Measurements from ENCODE around the gene DDR1. TPM values are rescaled to one million over a fixed set of nuclear protein-coding genes. Genes with fewer than 3 reads are reported as not detected.
"Not testable (repeated sequence)": the region's sequence is repeated elsewhere in the genome, so short reads cannot be mapped to it uniquely, and the experiment has no call there.

Gene DDR1
- total RNA-seq, 2 experiments from 2014 or later, result 6.5 to 6.6 TPM

DNA sequence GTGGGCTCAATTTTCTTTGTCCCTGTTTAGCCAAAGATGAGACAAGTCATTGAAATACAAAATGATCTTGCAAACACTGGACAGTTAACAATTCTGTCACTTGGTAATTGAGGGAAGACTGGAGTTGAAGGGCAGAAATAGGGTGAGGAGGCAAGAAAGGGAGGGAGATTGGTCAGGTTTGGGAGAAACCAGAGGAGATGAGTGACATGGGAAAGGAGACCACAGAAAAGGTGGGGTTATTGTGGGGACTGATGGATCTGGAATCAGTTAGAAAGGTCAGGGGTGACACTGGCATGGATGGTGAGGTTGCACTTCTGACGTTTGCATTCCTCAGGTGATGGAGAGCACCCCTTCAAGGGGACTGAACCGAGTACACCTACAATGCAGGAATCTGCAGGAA is 24.4 kb downstream of the DDR1 start:
- ChIA-PET POLR2A (interaction anchor here (1.4 kb wide), 1 partner anchor 291 kb away, joined by 4 read pairs; the partner anchor contains the start of genes MRPS18B and PPP1R10), CTCF (no interaction called here)
- DNase-seq (no peak), ATAC-seq (ENCODE audit: poor library complexity) (no peak)
- TF ChIP-seq, protein P1, sequence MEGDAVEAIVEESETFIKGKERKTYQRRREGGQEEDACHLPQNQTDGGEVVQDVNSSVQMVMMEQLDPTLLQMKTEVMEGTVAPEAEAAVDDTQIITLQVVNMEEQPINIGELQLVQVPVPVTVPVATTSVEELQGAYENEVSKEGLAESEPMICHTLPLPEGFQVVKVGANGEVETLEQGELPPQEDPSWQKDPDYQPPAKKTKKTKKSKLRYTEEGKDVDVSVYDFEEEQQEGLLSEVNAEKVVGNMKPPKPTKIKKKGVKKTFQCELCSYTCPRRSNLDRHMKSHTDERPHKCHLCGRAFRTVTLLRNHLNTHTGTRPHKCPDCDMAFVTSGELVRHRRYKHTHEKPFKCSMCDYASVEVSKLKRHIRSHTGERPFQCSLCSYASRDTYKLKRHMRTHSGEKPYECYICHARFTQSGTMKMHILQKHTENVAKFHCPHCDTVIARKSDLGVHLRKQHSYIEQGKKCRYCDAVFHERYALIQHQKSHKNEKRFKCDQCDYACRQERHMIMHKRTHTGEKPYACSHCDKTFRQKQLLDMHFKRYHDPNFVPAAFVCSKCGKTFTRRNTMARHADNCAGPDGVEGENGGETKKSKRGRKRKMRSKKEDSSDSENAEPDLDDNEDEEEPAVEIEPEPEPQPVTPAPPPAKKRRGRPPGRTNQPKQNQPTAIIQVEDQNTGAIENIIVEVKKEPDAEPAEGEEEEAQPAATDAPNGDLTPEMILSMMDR (IDR thresholded peaks at IDR 0.05), result no peak
- Mint-ChIP-seq H3K4me1 (ENCODE audit: low read depth) (peaks cover 22% of the 10 kb centered on the region), H3K27me3 (no peaks in the 10 kb centered on the region), H3K27ac (no peak overlapping the region), H3K9me3 (no peaks in the 10 kb centered on the region), H3K4me3 (peak overlapping the region; percentile 98), H3K36me3 (ENCODE audit: low read depth) (peaks cover 41% of the 10 kb centered on the region)
- Histone ChIP-seq H3K27ac (ENCODE audit: low read depth in 1 of 2, low read length in 2 of 2) (no peak overlapping the region), H3K4me3 (ENCODE audit: low read length) (peak overlapping the region; percentile 81), H3K9me3 (ENCODE audit: control insufficient read depth in 1 of 2, insufficient read depth in 1 of 2, low read length in 2 of 2) (no peaks in the 10 kb centered on the region), H3K27me3 (ENCODE audit: control insufficient read depth in 1 of 2, insufficient read depth in 2 of 2, low read length in 2 of 2) (no peaks in the 10 kb centered on the region), H3K36me3 (ENCODE audit: insufficient read depth, low read length) (peaks cover 21% of the 10 kb centered on the region), H3K4me1 (ENCODE audit: insufficient read depth, low read length) (peaks cover 18% of the 10 kb centered on the region)
- intact Hi-C loops (cut with DNase I, micrococcal nuclease), result loop anchor here in 1 of 2 experiments (5.0 kb wide), 1 partner anchor 281 kb away; the partner anchor contains the start of gene ATAT1

DNA sequence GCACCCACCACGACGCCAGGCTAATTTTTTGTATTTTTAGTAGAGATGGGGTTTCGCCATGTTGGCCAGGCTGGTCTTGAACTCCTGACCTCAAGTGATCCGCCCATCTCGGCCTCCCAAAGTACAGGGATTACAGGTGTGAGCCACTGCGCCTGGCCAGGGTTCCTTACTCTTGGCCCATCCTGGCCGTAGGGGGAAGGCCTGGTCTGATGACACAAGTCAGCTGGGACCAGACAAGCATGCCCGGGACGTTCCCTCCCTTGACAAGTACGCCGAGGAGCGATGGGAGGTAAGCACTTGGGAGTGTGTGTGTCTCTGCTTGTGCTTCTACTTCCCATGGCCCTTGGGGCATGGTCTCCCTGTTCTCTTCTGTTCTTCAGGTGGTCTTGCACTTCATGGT is 26.2 kb downstream of the DDR1 start:
- Histone ChIP-seq H3K36me3 (ENCODE audit: insufficient read depth, low read length) (peaks cover 21% of the 10 kb centered on the region), H3K4me1 (ENCODE audit: insufficient read depth, low read length) (peaks cover 32% of the 10 kb centered on the region)
- H3K27me3 Mint-ChIP-seq; H3K9me3 ChIP-seq (ENCODE audit: control insufficient read depth in 1 of 2, insufficient read depth in 1 of 2, low read length in 2 of 2); ATAC-seq (ENCODE audit: poor library complexity); DNase-seq; H3K9me3 Mint-ChIP-seq; H3K4me3 ChIP-seq (ENCODE audit: low read length); CTCF ChIA-PET; H3K27me3 ChIP-seq (ENCODE audit: control insufficient read depth in 1 of 2, insufficient read depth in 2 of 2, low read length in 2 of 2); H3K27ac Mint-ChIP-seq; H3K27ac ChIP-seq (ENCODE audit: low read depth in 1 of 2, low read length in 2 of 2): not testable (repeated sequence)
- POLR2A ChIA-PET, result interaction anchor here (0.9 kb wide), 1 partner anchor 43 kb away, joined by 4 read pairs; no protein-coding TSS in a partner anchor
- intact Hi-C loops (cut with DNase I, micrococcal nuclease), result loop anchor here in 1 of 2 experiments (10.0 kb wide), 1 partner anchor 586 kb away; the partner anchor contains the start of gene TRIM39
- Mint-ChIP-seq H3K4me3 (peak overlapping the region; percentile 50), H3K36me3 (ENCODE audit: low read depth) (peaks cover 45% of the 10 kb centered on the region), H3K4me1 (ENCODE audit: low read depth) (peaks cover 34% of the 10 kb centered on the region)

DNA sequence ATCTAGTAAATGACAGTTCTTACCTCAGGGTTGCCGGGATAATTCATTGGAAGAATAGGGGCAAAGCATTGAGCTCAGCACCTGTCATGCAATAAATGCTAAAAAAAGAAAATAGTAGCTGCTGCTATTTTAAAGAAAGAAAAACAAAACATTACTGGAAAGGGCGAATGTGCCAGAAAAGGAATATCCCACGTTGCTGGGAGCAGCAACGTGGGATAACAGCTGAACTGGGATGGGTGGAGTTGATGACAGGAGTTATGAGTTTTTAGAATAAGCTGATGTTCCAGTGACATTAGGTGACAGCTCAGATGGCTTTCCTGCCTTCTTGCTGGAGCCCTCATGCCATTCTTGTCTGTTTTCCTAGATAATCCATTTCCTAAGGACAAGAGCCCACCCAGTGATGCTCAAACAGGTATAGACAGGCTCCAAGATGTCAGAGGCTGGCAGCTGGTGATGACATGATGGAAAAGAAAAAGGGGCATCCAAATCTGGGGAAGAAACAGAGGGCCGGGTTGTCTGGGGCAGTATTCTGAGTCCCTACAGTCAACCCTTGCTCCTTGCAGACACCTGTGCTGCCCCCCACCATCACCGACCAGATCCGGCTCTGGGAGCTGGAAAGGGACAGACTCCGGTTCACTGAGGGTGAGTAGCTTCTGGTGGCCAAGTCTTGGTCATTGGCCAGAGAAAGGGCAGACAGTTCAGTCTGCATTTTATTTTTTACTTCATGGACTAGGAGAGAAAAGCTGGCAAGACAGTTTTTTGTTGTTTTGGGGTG is 28.6 kb downstream of the DDR1 start:
- H3K9me3 Mint-ChIP-seq, result no peaks in the 10 kb centered on the region

More for the DNA sequence above, 28.6 kb downstream of the DDR1 start:
- ATAC-seq (ENCODE audit: poor library complexity) (no peak), DNase-seq (no peak)
- POLR2A ChIA-PET, result interaction anchor here (1.0 to 1.9 kb wide), 6 partner anchors 12 to 587 kb away, joined by 3 to 11 read pairs (median 5); no protein-coding TSS in a partner anchor
- Mint-ChIP-seq H3K36me3 (ENCODE audit: low read depth) (peaks cover 64% of the 10 kb centered on the region), H3K4me3 (peak overlapping the region; percentile 96), H3K27me3 (no peaks in the 10 kb centered on the region), H3K4me1 (ENCODE audit: low read depth) (peaks cover 34% of the 10 kb centered on the region), H3K27ac (peak overlapping the region; percentile 59)
- Histone ChIP-seq H3K4me1 (ENCODE audit: insufficient read depth, low read length) (peaks cover 28% of the 10 kb centered on the region), H3K4me3 (ENCODE audit: low read length) (no peak overlapping the region), H3K27ac (ENCODE audit: low read depth in 1 of 2, low read length in 2 of 2) (no peak overlapping the region), H3K36me3 (ENCODE audit: insufficient read depth, low read length) (peaks cover 36% of the 10 kb centered on the region), H3K27me3 (ENCODE audit: control insufficient read depth in 1 of 2, insufficient read depth in 2 of 2, low read length in 2 of 2) (no peaks in the 10 kb centered on the region), H3K9me3 (ENCODE audit: control insufficient read depth in 1 of 2, insufficient read depth in 1 of 2, low read length in 2 of 2) (no peaks in the 10 kb centered on the region)
- CTCF ChIA-PET, result interaction anchor here (0.9 to 2.9 kb wide), 4 partner anchors 85 to 175 kb away, joined by 4 to 13 read pairs (median 7); no protein-coding TSS in a partner anchor
- TF ChIP-seq, protein P1 (IDR thresholded peaks at IDR 0.05), result no peak
- intact Hi-C loops (cut with DNase I, micrococcal nuclease), result loop anchor here in 1 of 2 experiments (10.0 kb wide), 1 partner anchor 588 kb away; the partner anchor contains the start of gene TRIM39
